Measurements from ENCODE around the gene BRAF. TPM values are rescaled to one million over a fixed set of nuclear protein-coding genes. Genes with fewer than 3 reads are reported as not detected.
"Not testable (repeated sequence)": the region's sequence is repeated elsewhere in the genome, so short reads cannot be mapped to it uniquely, and the experiment has no call there.

Gene BRAF
- polyA plus RNA-seq, 6 donors from 2014 or later, result 14.8 to 27.9 (median 21.1) TPM

GRCh38 chr7:140885735-140886334, 38.9 kb downstream of the BRAF start:
- Mint-ChIP-seq H3K36me3 (no peaks in the 10 kb centered on the region), H3K4me3 (peak overlapping the region in 2 of 8 donors; percentile 1 to 5)
- ATAC-seq (ENCODE audit: low read depth in 2 of 2), result peak; percentile 60 to 69

DNA sequence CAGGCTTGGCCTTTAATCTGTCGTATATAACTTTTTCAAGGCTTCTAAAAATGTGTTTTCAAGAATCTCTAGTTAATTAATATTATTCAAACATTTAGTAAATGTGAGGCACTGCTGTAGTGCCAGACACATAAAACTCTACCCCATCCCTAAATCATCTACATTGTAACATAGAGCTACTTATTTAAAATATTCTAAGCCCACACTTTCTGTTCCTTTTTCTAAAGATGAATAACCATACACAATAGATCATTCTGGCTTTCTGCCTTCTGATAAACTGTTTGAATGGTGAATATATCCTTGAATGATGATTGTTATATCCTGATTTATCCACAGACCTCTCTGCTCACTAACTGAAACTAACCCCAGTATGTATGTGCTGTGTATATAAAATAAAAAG, 41.4 kb downstream of the BRAF start:
- peaks cover 0 to under 1% of the 10 kb centered on the region in 2 donors for H3K36me3 Mint-ChIP-seq
- H3K27me3 Mint-ChIP-seq, result no peaks in the 10 kb centered on the region
- ATAC-seq (ENCODE audit: low read depth in 2 of 2) (peak; percentile 47 to 51), DNase-seq (no peak)
- H3K27ac Mint-ChIP-seq, result peak overlapping the region in 3 of 6 donors; percentile 3 to 55 (median 18)
- no peaks in the 10 kb centered on the region for H3K9me3 Mint-ChIP-seq
- H3K4me1 Mint-ChIP-seq, result peaks cover 50 to 67% (median 66%) of the 10 kb centered on the region in 3 donors
- H3K4me3 Mint-ChIP-seq, result peak overlapping the region in 2 of 8 donors; percentile 6 to 11

More at GRCh38 chr7:140885735-140886334, 38.9 kb downstream of the BRAF start:
- Mint-ChIP-seq H3K9me3 (no peaks in the 10 kb centered on the region), H3K27ac (peak overlapping the region; percentile 7 to 73 (median 42)), H3K27me3 (no peaks in the 10 kb centered on the region), H3K4me1 (peaks cover 49 to 69% (median 69%) of the 10 kb centered on the region in 3 donors)
- no peak for DNase-seq

- not testable (repeated sequence) for H3K4me3 Mint-ChIP-seq; H3K27me3 Mint-ChIP-seq; ATAC-seq (ENCODE audit: low read depth in 2 of 2); H3K9me3 Mint-ChIP-seq; H3K36me3 Mint-ChIP-seq; DNase-seq
- Mint-ChIP-seq H3K27ac (peak overlapping the region in 2 of 6 donors; percentile 40 to 55), H3K4me1 (peaks cover 47 to 67% (median 64%) of the 10 kb centered on the region in 3 donors)
Observed at GRCh38 chr7:140882834-140883233, 41.9 kb downstream of the BRAF start.

DNA sequence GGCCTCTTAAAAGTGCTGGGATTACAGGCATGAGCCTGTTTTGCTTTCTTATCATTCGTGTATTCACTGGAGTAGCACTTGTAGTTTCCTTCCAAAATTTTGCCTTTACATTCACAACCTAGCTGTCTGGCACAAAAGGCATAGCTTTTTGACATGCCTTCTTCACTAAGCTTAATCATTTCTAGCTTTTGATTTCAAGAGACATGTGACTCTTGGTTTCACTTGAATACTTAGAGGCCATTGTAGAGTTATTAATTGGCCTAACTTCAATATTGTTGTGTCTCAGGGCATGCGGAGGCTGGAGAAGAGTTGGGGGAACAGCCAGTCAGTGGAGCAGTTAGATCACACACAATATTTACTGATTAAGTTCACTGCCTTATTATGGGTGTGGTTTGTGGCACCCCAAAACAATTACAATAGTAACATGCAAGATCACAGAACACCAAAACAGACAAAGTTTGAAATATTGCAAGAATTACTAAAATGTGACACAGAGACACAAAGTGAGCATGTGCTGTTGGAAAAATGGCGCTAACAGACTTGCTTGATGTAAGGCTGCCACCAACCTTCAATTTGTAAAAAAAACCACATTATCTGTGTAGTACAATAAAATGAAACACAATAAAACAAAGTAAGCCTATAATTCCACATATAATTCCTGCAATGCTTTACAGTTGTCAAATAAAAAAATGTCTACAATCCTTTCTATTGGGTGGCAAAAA, 43.1 kb downstream of the BRAF start:
- H3K4me3 Mint-ChIP-seq, result peak overlapping the region in 1 of 8 donors; percentile 14
- H3K27me3 Mint-ChIP-seq, result no peaks in the 10 kb centered on the region
- H3K36me3 Mint-ChIP-seq, result peaks cover 0 to 4% of the 10 kb centered on the region in 2 donors
- no peak for DNase-seq
- ATAC-seq (ENCODE audit: low read depth in 2 of 2), result no peak
- H3K4me1 Mint-ChIP-seq, result peaks cover 43 to 66% (median 63%) of the 10 kb centered on the region in 3 donors
- H3K9me3 Mint-ChIP-seq, result peaks cover 0 to 3% (median 0%) of the 10 kb centered on the region in 7 donors
- H3K27ac Mint-ChIP-seq, result peak overlapping the region in 5 of 6 donors; percentile 0 to 76 (median 10)

DNA sequence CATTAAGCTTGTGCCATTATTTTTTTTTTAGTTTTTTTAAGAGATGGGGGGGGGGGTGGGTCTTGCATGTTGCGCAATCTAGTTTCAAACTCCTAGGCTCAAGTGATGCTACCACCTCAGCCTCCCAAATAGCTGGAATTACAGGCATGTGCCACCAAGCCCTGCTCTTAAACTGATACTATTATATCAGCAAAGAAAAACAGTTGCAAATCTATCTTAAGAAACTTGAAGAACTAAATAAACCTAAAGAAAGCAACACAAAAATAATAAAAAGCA, 47.5 kb downstream of the BRAF start:
- Mint-ChIP-seq H3K4me3 (no peak overlapping the region), H3K27me3 (no peaks in the 10 kb centered on the region), H3K27ac (peak overlapping the region in 1 of 6 donors; percentile 69), H3K9me3 (peaks cover 0 to 3% (median 0%) of the 10 kb centered on the region in 7 donors), H3K36me3 (peaks cover 0 to 14% of the 10 kb centered on the region in 2 donors), H3K4me1 (peaks cover 35 to 75% (median 66%) of the 10 kb centered on the region in 3 donors)
- DNase-seq (no peak), ATAC-seq (ENCODE audit: low read depth in 2 of 2) (no peak)

DNA sequence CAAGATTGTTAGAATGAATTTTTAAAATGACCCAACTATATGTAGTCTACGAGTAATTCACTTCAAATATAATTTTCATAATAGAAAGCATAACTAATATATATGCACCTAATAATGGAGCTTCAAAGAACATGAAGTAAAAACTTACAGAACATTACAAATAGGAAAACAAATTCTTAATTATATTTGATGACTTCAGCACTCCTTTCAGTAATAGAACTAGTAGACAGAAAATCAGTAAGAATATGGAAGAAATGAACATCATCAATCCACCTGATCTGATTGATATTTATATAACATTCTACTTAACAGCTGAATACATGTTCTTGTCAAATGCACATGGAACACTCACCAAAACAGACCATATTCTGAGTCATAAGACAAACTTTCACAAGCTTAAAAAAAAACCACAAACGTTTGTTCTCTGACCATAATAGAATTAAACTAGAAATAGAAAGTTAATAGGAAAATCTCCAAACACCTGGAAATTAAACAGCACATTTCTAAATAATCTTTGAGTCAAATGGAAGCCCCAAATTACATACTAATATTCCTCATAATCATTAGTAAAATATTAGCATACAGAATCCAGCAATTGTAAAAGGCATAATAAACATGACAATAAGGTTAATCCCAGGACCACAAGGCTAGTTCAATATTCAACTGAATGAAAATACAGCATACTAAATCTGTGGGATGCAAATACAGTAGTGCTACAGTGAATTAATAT, 48.0 kb downstream of the BRAF start:
- no peak for DNase-seq
- H3K36me3 Mint-ChIP-seq, result peaks cover 0 to 14% of the 10 kb centered on the region in 2 donors
- no peaks in the 10 kb centered on the region for H3K27me3 Mint-ChIP-seq
- H3K9me3 Mint-ChIP-seq, result peaks cover 0 to 3% (median 0%) of the 10 kb centered on the region in 7 donors
- peaks cover 34 to 74% (median 64%) of the 10 kb centered on the region in 3 donors for H3K4me1 Mint-ChIP-seq
- no peak overlapping the region for H3K27ac Mint-ChIP-seq
- peak overlapping the region in 1 of 8 donors; percentile 20 for H3K4me3 Mint-ChIP-seq
- no peak for ATAC-seq (ENCODE audit: low read depth in 2 of 2)

DNA sequence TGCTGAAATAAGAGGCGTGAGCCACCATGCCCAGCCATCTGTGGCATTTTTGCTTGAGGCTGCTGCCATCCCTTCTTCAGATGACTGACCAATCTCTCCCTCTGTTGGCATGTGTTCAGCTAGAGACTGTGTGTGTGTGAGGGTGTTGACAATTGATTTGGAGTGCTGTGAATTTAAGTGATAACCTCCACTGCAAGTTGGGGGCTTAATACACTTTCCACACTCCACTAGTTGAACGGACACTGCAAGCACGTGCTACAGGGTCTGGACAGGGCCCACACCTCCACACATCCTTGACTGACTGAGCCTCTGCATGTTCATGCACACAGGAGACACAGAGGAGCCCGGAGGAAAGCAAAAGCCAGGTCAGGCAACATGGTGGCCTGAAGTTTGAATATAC, 51.3 kb downstream of the BRAF start:
- Mint-ChIP-seq H3K27ac (peak overlapping the region in 4 of 6 donors; percentile 28 to 86 (median 51)), H3K27me3 (no peaks in the 10 kb centered on the region), H3K36me3 (peaks cover 0 to 14% of the 10 kb centered on the region in 2 donors), H3K4me3 (no peak overlapping the region), H3K9me3 (peaks cover 0 to 3% (median 0%) of the 10 kb centered on the region in 7 donors), H3K4me1 (peaks cover 37 to 80% (median 63%) of the 10 kb centered on the region in 3 donors)
- no peak for ATAC-seq (ENCODE audit: low read depth in 2 of 2)
- DNase-seq, result no peak

GRCh38 chr7:140870003-140870402, 54.7 kb downstream of the BRAF start:
- ATAC-seq (ENCODE audit: low read depth in 2 of 2) (no peak), DNase-seq (no peak)
- Mint-ChIP-seq H3K4me3 (no peak overlapping the region), H3K4me1 (peaks cover 44 to 75% (median 56%) of the 10 kb centered on the region in 3 donors), H3K9me3 (no peaks in the 10 kb centered on the region), H3K36me3 (peaks cover 0 to 9% of the 10 kb centered on the region in 2 donors), H3K27me3 (no peaks in the 10 kb centered on the region), H3K27ac (peak overlapping the region in 1 of 6 donors; percentile 15)

DNA sequence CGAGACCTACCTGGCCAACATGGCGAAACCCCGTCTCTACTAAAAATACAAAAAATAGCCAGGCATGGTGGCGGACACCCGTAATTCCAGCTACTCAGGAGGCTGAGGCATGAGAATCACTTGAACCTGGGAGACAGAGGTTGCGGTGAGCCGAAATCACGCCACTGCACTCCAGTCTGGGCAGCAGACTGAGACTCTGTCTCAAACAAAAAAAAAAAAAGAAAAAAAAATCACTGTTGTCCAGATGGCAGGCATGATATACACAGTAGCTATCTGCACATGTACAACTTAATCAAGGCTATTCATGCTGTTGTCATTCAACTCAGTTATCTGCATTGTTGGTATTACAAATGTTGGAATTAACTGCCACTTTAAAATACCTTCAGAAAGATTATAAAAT, 55.3 kb downstream of the BRAF start:
- Mint-ChIP-seq H3K4me3 (no peak overlapping the region), H3K9me3 (peaks cover 0 to 4% (median 0%) of the 10 kb centered on the region in 7 donors), H3K36me3 (peaks cover 6 to 9% of the 10 kb centered on the region in 2 donors), H3K27me3 (no peaks in the 10 kb centered on the region), H3K27ac (peak overlapping the region in 1 of 6 donors; percentile 44), H3K4me1 (peaks cover 44 to 73% (median 56%) of the 10 kb centered on the region in 3 donors)
- ATAC-seq (ENCODE audit: low read depth in 2 of 2) (no peak), DNase-seq (no peak)

GRCh38 chr7:140867467-140868462, 57.0 kb downstream of the BRAF start:
- peaks cover 14% of the 10 kb centered on the region in 2 donors for H3K36me3 Mint-ChIP-seq
- ATAC-seq (ENCODE audit: low read depth in 2 of 2) (peak; percentile 50 to 69), DNase-seq (peak; percentile 3)
- no peaks in the 10 kb centered on the region for H3K27me3 Mint-ChIP-seq
- H3K27ac Mint-ChIP-seq, result peak overlapping the region; percentile 1 to 55 (median 48)
- H3K4me1 Mint-ChIP-seq, result peaks cover 43 to 68% (median 54%) of the 10 kb centered on the region in 3 donors
- H3K9me3 Mint-ChIP-seq, result peaks cover 0 to 10% (median 0%) of the 10 kb centered on the region in 7 donors
- peak overlapping the region in 2 of 8 donors; percentile 25 to 32 for H3K4me3 Mint-ChIP-seq

GRCh38 chr7:140866926-140867325, 57.8 kb downstream of the BRAF start:
- H3K4me1 Mint-ChIP-seq, result peaks cover 47 to 65% (median 59%) of the 10 kb centered on the region in 3 donors
- ATAC-seq (ENCODE audit: low read depth in 2 of 2), result no peak
- no peak overlapping the region for H3K4me3 Mint-ChIP-seq
- H3K9me3 Mint-ChIP-seq, result peaks cover 0 to 10% (median 0%) of the 10 kb centered on the region in 7 donors
- H3K36me3 Mint-ChIP-seq, result peaks cover 14% of the 10 kb centered on the region in 2 donors
- H3K27me3 Mint-ChIP-seq, result no peaks in the 10 kb centered on the region
- peak overlapping the region in 1 of 6 donors; percentile 49 for H3K27ac Mint-ChIP-seq
- no peak for DNase-seq

- Mint-ChIP-seq H3K27ac (peak overlapping the region in 2 of 6 donors; percentile 3 to 30), H3K4me1 (peaks cover 42 to 67% (median 59%) of the 10 kb centered on the region in 3 donors), H3K9me3 (peaks cover 0 to 10% (median 0%) of the 10 kb centered on the region in 7 donors), H3K4me3 (no peak overlapping the region), H3K36me3 (peaks cover 14% of the 10 kb centered on the region in 2 donors), H3K27me3 (no peaks in the 10 kb centered on the region)
- ATAC-seq (ENCODE audit: low read depth in 2 of 2) (no peak), DNase-seq (no peak)
Observed at GRCh38 chr7:140864732-140865131, 60.0 kb downstream of the BRAF start.
